HFFc6 (cell line): ENCODE data around the gene MCRIP1. TPM values are rescaled to one million over a fixed set of nuclear protein-coding genes. Genes with fewer than 3 reads are reported as not detected.

Experiments used
- DNase-seq: peaks from one replicate; pipeline ENCODE4 v3.0.0-alpha.2; 2018
- H3K27ac Mint-ChIP-seq: 2 replicates; pipeline ENCODE4 v1.8.0; 2020; ENCODE audit warnings: mild to moderate bottlenecking, mixed read lengths
- H3K27me3 Mint-ChIP-seq: 2 replicates; pipeline ENCODE4 v1.8.0; 2021; ENCODE audit warnings: mild to moderate bottlenecking, moderate library complexity, mixed read lengths; ENCODE audit not compliant: insufficient read depth
- H3K36me3 Mint-ChIP-seq: 2 replicates; pipeline ENCODE4 v1.8.0; 2021; ENCODE audit warnings: low read depth, mixed read lengths
- H3K4me1 Mint-ChIP-seq: 2 replicates; pipeline ENCODE4 v1.8.0; 2020; ENCODE audit warnings: low read depth, mixed read lengths
- H3K4me3 Mint-ChIP-seq: 2 replicates; pipeline ENCODE4 v1.8.0; 2020; ENCODE audit warnings: mild to moderate bottlenecking, moderate library complexity, mixed read lengths
- H3K9me3 Mint-ChIP-seq: 2 replicates; pipeline ENCODE4 v1.8.0; 2020; ENCODE audit warnings: mild to moderate bottlenecking, mixed read lengths
- CTCF ChIP-seq: fragments of 200-600 bp; sonication (generic); IDR thresholded peaks from 2 replicates; pipeline ENCODE4 v1.5.0; 2021; ENCODE audit warnings: antibody characterized with exemption, mild to moderate bottlenecking
- total RNA-seq, 6 experiments: library from RNA; stranded (reverse); fragmentation: NEBNext Ultra II Directional; extraction: Animal tissue kit (Norgen Biotek cat#: 25700); gene quantifications; 2 replicates in 1 of 6; 3 replicates in 5 of 6; pipeline ENCODE4 v1.2.3, GENCODE V29; 2021

Gene MCRIP1
- total RNA-seq, 6 experiments from 2014 or later: 88.0 to 103 (median 92.8) TPM

- no peaks in the 10 kb centered on the region for H3K9me3 Mint-ChIP-seq
- no peak overlapping the region for H3K27ac Mint-ChIP-seq
- H3K36me3 Mint-ChIP-seq: peaks cover 22% of the 10 kb centered on the region
- no peaks in the 10 kb centered on the region for H3K4me1 Mint-ChIP-seq
- peaks cover 2% of the 10 kb centered on the region for H3K27me3 Mint-ChIP-seq
- no peak for TF ChIP-seq CTCF
- no peak overlapping the region for H3K4me3 Mint-ChIP-seq
- no peak for DNase-seq
These were observed 19.1 kb upstream of the MCRIP1 start for GRCh38 chr17:81852237-81852636.

- Mint-ChIP-seq H3K9me3 (no peaks in the 10 kb centered on the region), H3K27ac (no peak overlapping the region), H3K27me3 (peaks cover 3% of the 10 kb centered on the region), H3K4me1 (no peaks in the 10 kb centered on the region), H3K36me3 (peaks cover 22% of the 10 kb centered on the region), H3K4me3 (no peak overlapping the region)
- no peak for TF ChIP-seq CTCF
- no peak for DNase-seq
These were observed 18.3 kb upstream of the MCRIP1 start for GRCh38 chr17:81851423-81851822.

GRCh38 chr17:81849457-81849856 lies 16.4 kb upstream of the MCRIP1 start:
- no peaks in the 10 kb centered on the region for H3K4me1 Mint-ChIP-seq
- TF ChIP-seq CTCF: no peak
- no peak overlapping the region for H3K27ac Mint-ChIP-seq
- no peak for DNase-seq
- H3K9me3 Mint-ChIP-seq: no peaks in the 10 kb centered on the region
- no peak overlapping the region for H3K4me3 Mint-ChIP-seq
- peaks cover 8% of the 10 kb centered on the region for H3K27me3 Mint-ChIP-seq
- H3K36me3 Mint-ChIP-seq: peaks cover 23% of the 10 kb centered on the region; the same call in 1 of the 2 replicates

GRCh38 chr17:81846743-81847689 lies 13.9 kb upstream of the MCRIP1 start:
- Mint-ChIP-seq H3K27me3 (peaks cover 8% of the 10 kb centered on the region; the same call in 1 of the 2 replicates), H3K4me1 (no peaks in the 10 kb centered on the region), H3K4me3 (no peak overlapping the region), H3K36me3 (peaks cover 26% of the 10 kb centered on the region), H3K9me3 (no peaks in the 10 kb centered on the region), H3K27ac (no peak overlapping the region)
- TF ChIP-seq CTCF: no peak
- no peak for DNase-seq

- TF ChIP-seq CTCF: no peak
- no peak for DNase-seq
- no peaks in the 10 kb centered on the region for H3K4me1 Mint-ChIP-seq
- no peaks in the 10 kb centered on the region for H3K9me3 Mint-ChIP-seq
- H3K4me3 Mint-ChIP-seq: no peak overlapping the region
- H3K27me3 Mint-ChIP-seq: peaks cover 11% of the 10 kb centered on the region; the same call in 1 of the 2 replicates
- H3K36me3 Mint-ChIP-seq: peaks cover 17% of the 10 kb centered on the region
- H3K27ac Mint-ChIP-seq: no peak overlapping the region
These were observed 13.0 kb upstream of the MCRIP1 start for GRCh38 chr17:81845881-81846742.
